NCI-H2196 (cell line): ENCODE data around the gene ZBTB39.

Experiments
- DNase-seq: peaks from one replicate; lab custom pipeline; 2025; ENCODE audit not compliant: unreplicated experiment; lab: John Stamatoyannopoulos, UW

The ZBTB39 gene

GRCh38 chr12:56951582-56952339, 54.6 kb downstream of the ZBTB39 start:
- DNase-seq = no peak

GRCh38 chr12:56948881-56949280, 57.5 kb downstream of the ZBTB39 start:
- no peak for DNase-seq
